HL-60/S4 treated with phorbol 12-myristate 13-acetate at 8.2 ng/mL for 4 days and 3 days (cell line): ENCODE results near the gene ARHGDIB.

Experiments used
- in situ Hi-C: fragments of 300-500 bp; cut with MboI; formaldehyde crosslinking; loops from 2 replicates; pipeline ENCODE4 v1.15.0; 2022; ENCODE audit warnings: low sequenced_read_pairs

ARHGDIB gene

GRCh38 chr12:14937014-14937413 lies 24.4 kb downstream of the ARHGDIB start:
- in situ Hi-C loops = no loop called here

GRCh38 chr12:14936224-14936861 lies 25.1 kb downstream of the ARHGDIB start:
- in situ Hi-C loops = no loop called here

GRCh38 chr12:14935031-14935430 lies 26.4 kb downstream of the ARHGDIB start:
- in situ Hi-C loops = no loop called here

- in situ Hi-C loops = no loop called here
Observed at GRCh38 chr12:14934511-14934910, 26.9 kb downstream of the ARHGDIB start.

GRCh38 chr12:14931791-14932560 lies 29.4 kb downstream of the ARHGDIB start:
- in situ Hi-C loops = no loop called here

GRCh38 chr12:14931359-14931758 lies 30.0 kb downstream of the ARHGDIB start:
- in situ Hi-C loops = no loop called here

- in situ Hi-C loops = no loop called here
Observed at GRCh38 chr12:14930299-14930698, 31.1 kb downstream of the ARHGDIB start.

GRCh38 chr12:14928931-14929330 lies 32.5 kb downstream of the ARHGDIB start:
- in situ Hi-C loops = no loop called here

GRCh38 chr12:14927267-14927666 lies 34.1 kb downstream of the ARHGDIB start:
- in situ Hi-C loops = no loop called here

GRCh38 chr12:14924541-14924940 lies 36.9 kb downstream of the ARHGDIB start:
- in situ Hi-C loops = no loop called here

- in situ Hi-C loops = no loop called here
Observed at GRCh38 chr12:14923944-14924343, 37.5 kb downstream of the ARHGDIB start.

- in situ Hi-C loops = no loop called here
Observed at GRCh38 chr12:14921218-14921617, 40.2 kb downstream of the ARHGDIB start.

GRCh38 chr12:14920475-14921126 lies 40.8 kb downstream of the ARHGDIB start:
- in situ Hi-C loops = no loop called here

- in situ Hi-C loops = no loop called here
Observed at GRCh38 chr12:14919455-14919854, 41.9 kb downstream of the ARHGDIB start.

- in situ Hi-C loops = no loop called here
Observed at GRCh38 chr12:14915736-14916135, 45.7 kb downstream of the ARHGDIB start.

GRCh38 chr12:14913381-14913781 lies 48.0 kb downstream of the ARHGDIB start:
- in situ Hi-C loops = no loop called here

- in situ Hi-C loops = no loop called here
Observed at GRCh38 chr12:14911131-14911530, 50.3 kb downstream of the ARHGDIB start.

GRCh38 chr12:14910090-14910915 lies 51.1 kb downstream of the ARHGDIB start:
- in situ Hi-C loops = no loop called here

- in situ Hi-C loops = no loop called here
Observed at GRCh38 chr12:14907953-14908352, 53.4 kb downstream of the ARHGDIB start.

GRCh38 chr12:14906114-14906513 lies 55.3 kb downstream of the ARHGDIB start:
- in situ Hi-C loops = no loop called here
